ENCODE data around the gene SYNGR2.
"Not testable (repeated sequence)": the region's sequence is repeated elsewhere in the genome, so short reads cannot be mapped to it uniquely, and the experiment has no call there.

SYNGR2 gene

GRCh38 chr17:78130437-78131101 is 37.8 kb upstream of the SYNGR2 start, which contains the start of gene TMC8:
Gene TMC8 (plus strand): TSS chr17:78130771. CDS start chr17:78131589, 818 bp downstream.
- no peak for DNase-seq

DNA sequence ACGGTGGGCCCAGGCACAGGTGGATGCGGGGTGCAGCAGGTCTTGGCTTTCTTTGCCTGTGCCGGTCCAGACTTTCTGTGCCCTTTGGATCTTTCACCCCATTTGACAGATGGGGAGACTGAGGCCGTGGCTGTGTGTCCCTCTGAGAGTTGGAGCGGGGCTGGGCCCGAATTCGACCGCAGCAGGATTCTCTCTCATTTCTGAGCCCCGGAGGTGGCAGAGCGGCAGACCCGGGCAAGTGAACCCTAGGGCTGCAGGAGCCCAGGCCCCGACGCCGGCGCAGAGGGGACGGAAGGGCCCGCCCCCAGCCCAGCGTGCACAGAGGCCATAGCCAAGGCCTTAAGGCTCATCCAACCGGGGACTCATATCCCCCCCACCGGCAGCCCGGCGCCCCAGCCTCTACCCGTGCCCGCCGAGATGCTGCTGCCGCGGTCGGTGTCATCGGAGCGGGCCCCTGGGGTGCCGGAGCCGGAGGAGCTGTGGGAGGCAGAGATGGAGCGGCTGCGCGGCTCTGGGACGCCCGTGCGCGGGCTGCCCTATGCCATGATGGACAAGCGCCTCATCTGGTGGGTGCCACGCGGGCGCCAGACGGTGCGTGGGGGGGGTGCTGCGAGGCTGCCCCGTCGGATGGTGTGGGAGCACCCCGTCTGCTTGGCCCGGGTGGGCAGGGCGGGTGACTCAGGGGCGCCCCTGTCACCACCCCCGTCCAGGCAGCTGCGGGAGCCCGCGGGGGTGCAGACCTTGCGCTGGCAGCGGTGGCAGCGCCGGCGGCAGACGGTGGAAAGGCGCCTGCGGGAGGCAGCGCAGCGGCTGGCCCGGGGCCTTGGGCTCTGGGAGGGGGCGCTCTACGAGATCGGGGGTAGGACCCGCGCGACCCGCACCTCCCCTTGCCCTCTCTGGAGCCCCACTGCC is 37.0 kb upstream of the SYNGR2 start:
- DNase-seq = no peak

- no peak for DNase-seq
Observed at GRCh38 chr17:78132084-78132676, 36.2 kb upstream of the SYNGR2 start.

DNA sequence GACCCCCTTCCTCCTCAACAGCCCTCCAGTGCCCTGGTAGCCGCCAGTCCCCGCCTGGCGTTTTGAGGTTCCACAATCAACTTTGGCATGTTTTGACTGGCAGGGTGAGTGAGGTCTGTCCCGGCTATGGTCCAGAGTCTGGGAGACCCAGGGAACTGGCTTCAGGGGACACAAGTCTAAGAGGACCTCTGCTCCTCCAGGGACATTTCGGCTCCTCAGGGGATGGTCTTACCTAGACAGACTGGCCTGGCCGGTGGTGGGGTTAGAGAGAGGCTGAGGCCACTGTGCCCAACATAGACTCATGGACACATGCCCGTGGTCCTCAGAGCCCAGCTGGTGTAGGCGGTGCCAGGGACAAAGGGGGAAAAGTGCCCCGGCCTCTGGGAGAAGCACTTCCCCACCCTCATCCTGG is 35.6 kb upstream of the SYNGR2 start:
- DNase-seq = no peak

DNA sequence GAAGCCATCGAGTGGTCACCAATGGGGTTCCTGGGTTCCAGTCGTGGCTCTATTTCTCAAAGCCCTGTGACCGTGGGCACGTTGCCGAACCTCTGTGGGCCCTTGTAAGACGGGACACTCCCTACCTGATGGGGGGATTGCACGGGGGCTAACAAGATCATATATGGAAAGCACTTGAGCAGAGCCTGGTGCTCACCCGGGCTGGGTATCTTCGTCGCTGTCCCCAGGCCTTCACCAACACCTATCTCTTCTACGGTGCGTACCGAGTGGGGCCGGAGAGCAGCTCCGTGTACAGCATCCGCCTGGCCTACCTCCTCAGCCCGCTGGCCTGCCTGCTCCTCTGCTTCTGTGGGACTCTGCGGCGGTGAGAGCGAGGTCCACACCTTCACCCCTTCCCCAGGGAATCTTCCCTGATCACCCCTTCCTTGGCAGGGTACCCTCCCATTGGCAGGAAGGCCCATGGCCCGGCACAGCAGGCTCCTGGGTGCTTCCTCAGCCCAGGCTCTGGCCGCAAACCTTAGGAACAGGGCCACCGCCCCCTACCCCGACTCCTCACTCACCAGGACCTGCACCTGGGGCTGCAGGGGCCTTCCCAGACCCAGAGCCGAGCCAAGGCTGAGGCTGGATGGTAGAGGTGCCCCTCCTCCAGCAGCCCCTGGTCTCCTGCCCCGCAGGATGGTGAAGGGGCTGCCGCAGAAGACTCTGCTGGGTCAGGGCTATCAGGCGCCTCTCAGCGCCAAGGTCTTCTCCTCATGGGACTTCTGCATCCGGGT is 35.0 kb upstream of the SYNGR2 start:
- no peak for DNase-seq

DNA sequence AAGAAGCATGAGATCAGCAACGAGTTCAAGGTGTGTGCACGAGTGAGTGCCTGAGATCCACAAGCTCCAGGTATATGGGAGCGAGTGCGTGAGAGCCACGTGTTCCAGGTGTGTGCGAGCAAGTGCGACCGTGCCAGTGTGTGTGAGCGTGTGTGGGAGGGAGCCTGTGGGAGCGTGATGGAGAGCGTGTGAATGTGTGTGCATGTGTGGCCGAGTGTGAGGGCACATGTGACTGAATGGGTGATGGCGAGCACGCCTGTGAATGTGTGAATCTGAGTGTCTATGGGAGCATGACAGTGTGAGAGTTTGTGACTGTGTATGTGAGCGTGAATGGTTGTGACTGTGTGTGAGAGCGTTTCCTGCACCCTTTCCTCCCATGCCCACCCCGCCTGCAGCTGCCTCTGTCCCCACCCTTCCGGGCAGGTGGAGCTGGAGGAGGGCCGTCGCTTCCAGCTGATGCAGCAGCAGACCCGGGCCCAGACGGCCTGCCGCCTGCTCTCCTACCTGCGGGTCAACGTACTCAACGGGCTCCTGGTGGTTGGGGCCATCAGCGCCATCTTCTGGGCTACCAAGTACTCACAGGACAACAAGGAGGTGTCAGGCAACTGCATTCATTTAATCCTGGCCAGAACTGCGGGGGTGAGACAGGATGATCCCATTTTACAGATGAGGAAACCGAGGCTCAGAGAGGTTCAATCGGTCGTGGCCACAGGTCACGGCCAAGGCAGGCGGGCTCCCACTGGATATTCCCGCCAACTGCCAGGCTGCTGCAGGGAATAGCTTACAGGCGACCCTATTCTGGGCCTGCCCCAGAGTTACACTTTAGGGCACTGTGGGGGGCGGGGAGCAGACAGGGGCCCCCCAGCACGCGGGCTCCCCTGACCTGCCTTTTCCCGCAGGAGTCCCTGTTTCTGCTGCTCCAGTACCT is 34.1 kb upstream of the SYNGR2 start:
- no peak for DNase-seq

DNA sequence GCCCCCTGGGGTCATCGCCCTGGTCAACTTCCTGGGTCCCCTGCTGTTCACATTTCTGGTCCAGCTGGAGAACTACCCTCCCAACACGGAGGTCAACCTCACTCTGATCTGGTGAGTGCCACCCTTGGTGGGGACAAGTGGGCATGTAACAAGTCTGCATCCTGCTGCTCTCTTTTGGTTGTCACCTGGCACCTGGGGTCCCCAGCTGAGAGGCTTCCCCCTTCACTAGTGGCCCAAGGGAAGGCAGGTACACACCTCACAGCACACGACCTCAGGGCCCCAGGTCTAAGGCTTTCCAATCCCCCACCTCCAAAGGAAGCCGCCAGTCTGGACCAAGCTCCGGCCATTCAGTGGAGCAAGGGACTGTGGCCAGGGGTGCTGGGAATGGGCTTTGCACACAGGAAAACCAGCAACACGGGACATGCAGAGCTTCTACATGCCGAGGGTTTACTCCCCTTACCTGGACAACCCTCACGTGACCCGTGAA is 33.4 kb upstream of the SYNGR2 start:
- no peak for DNase-seq

DNA sequence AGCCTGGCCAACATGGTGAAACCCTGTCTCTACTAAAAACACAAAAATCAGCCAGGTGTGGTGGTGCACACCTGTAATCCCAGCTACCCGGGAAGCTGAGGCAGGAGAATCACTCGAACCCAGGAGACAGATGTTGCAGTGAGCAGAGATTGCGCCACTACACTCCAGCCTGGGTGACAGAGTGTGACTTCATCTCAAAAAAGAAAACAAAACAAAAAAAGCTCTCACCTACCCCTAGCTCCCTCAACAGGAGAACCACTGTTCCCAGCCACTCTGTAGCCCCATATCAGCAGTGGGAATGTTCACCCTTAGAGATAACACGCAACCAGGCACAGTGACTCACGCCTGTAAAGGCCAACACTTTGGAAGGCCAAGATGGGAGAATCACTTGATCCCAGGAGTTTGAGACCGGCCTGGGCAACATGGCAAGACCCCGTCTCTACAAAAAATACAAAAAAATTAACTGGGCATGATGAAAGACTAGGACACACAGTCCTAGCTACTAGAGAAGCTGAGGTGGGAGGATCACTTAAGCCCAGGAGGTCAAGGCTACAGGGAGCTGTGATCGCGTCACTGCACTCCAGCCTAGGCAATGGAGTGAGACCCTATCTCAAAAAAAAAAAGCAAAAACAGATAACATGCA is 32.4 kb upstream of the SYNGR2 start:
- DNase-seq = no peak

- no peak for DNase-seq
Observed at GRCh38 chr17:78137392-78138203, 30.8 kb upstream of the SYNGR2 start.

DNA sequence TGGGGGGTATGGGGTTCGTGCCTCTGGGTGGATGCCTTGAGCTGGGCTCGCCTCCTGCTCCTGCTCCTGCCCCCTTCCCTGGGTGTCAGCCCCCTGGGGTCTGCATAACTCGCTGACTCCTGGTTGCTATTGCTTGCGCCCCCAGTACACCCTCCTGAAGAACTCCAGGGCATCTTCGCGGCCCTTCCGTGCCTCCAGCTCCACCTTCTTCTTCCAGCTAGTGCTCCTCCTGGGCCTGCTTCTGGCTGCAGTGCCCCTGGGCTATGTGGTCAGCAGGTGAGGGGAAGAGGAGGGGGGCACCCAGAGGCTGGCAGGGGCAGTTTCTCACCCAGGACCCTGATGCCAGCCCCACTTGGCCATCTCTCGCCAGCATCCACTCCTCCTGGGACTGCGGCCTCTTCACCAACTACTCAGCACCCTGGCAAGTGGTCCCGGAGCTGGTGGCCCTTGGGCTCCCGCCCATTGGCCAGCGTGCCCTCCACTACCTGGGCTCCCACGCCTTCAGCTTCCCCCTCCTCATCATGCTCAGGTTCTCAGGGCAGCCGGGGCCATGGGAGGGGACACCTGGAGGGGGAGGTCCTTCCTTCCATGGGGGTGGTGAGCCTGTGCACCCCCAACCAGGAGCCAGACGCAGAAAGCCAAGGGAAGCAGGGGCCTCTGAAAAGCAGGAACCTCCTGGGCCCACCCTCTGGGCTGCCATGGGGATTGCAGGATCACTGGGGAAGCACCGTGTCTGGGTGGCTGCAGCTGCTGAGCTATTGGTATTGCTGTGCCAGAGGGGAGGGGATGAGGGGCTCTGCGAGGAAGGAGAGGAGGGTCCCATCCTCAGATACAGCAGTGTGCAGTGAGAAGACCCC is 29.9 kb upstream of the SYNGR2 start:
- DNase-seq = no peak

GRCh38 chr17:78139861-78140168 is 28.6 kb upstream of the SYNGR2 start:
- DNase-seq = not testable (repeated sequence)

- peak; percentile 64 for DNase-seq
Observed at GRCh38 chr17:78140169-78141051, 28.0 kb upstream of the SYNGR2 start.

GRCh38 chr17:78141437-78142118 is 26.8 kb upstream of the SYNGR2 start:
- DNase-seq = no peak

- no peak for DNase-seq
Observed at GRCh38 chr17:78142119-78142861, 26.1 kb upstream of the SYNGR2 start.

GRCh38 chr17:78143214-78144146 is 24.9 kb upstream of the SYNGR2 start:
- no peak for DNase-seq

Data from NCI-H187 treated with DMSO at 0.1 percent for 48 hours (cell line).